ENCODE results near the gene ARHGAP29.

- TF ChIP-seq CTCF (IDR thresholded peaks at IDR 0.05) = no peak
- no peak for TF ChIP-seq POLR2AphosphoS5 (IDR thresholded peaks at IDR 0.05; ENCODE audit: low read depth, low read length)
- no peak for TF ChIP-seq REST (IDR thresholded peaks at IDR 0.05; ENCODE audit: insufficient read depth in 1 of 2, low read depth in 2 of 2, low read length in 1 of 2)
These were observed 2.8 kb downstream of the ARHGAP29 start for GRCh38 chr1:94234615-94235014.

All from Panc1 (cell line).